ENCODE results near the gene ZNF320.
"Not testable (repeated sequence)": the region's sequence is repeated elsewhere in the genome, so short reads cannot be mapped to it uniquely, and the experiment has no call there.

ZNF320 gene

GRCh38 chr19:52922841-52923777 is 25.7 kb upstream of the ZNF320 start, which contains the start of gene ZNF888:
ZNF888 (minus strand) TSS chr19:52923428; CDS start chr19:52917873, 5,555 bp downstream.
- DNase-seq (ENCODE audit: low read depth in 2 of 2), result peak; percentile 79 to 80

GRCh38 chr19:52917531-52917930 is 20.1 kb upstream of the ZNF320 start:
- no peak for DNase-seq (ENCODE audit: low read depth in 2 of 2)

GRCh38 chr19:52910648-52911047 is 13.2 kb upstream of the ZNF320 start:
- no peak for DNase-seq (ENCODE audit: low read depth in 2 of 2)

- not testable (repeated sequence) for DNase-seq (ENCODE audit: low read depth in 2 of 2)
Observed at GRCh38 chr19:52904052-52904780, 6.8 kb upstream of the ZNF320 start.

GRCh38 chr19:52901842-52902241 is 4.4 kb upstream of the ZNF320 start:
- no peak for DNase-seq (ENCODE audit: low read depth in 2 of 2)

- not testable (repeated sequence) for DNase-seq (ENCODE audit: low read depth in 2 of 2)
Observed at GRCh38 chr19:52898596-52898995, 1.2 kb upstream of the ZNF320 start.

- DNase-seq (ENCODE audit: low read depth in 2 of 2), result no peak
Observed at GRCh38 chr19:52898101-52898500, 666 bp upstream of the ZNF320 start.

GRCh38 chr19:52896431-52897137 is 851 bp downstream of the ZNF320 start:
- no peak for DNase-seq (ENCODE audit: low read depth in 2 of 2)

GRCh38 chr19:52891336-52891735 is 6.1 kb downstream of the ZNF320 start:
- no peak for DNase-seq (ENCODE audit: low read depth in 2 of 2)

- DNase-seq (ENCODE audit: low read depth in 2 of 2), result no peak
Observed at GRCh38 chr19:52889931-52890330, 7.5 kb downstream of the ZNF320 start.

GRCh38 chr19:52889076-52889475 is 8.4 kb downstream of the ZNF320 start:
- DNase-seq (ENCODE audit: low read depth in 2 of 2), result no peak

GRCh38 chr19:52880895-52881389 is 16.5 kb downstream of the ZNF320 start:
- DNase-seq (ENCODE audit: low read depth in 2 of 2), result no peak

- not testable (repeated sequence) for DNase-seq (ENCODE audit: low read depth in 2 of 2)
Observed at GRCh38 chr19:52872996-52873395, 24.4 kb downstream of the ZNF320 start.

- DNase-seq (ENCODE audit: low read depth in 2 of 2), result no peak
Observed at GRCh38 chr19:52871466-52871865, 26.0 kb downstream of the ZNF320 start.

GRCh38 chr19:52868031-52868430 is 29.4 kb downstream of the ZNF320 start:
- DNase-seq (ENCODE audit: low read depth in 2 of 2), result not testable (repeated sequence)

GRCh38 chr19:52857378-52858191 is 39.9 kb downstream of the ZNF320 start, which contains the start of gene ZNF468:
ZNF468 (minus strand) TSS chr19:52857619; CDS start chr19:52854272, 3,347 bp downstream.
- DNase-seq (ENCODE audit: low read depth in 2 of 2), result peak; percentile 51 to 56

- not testable (repeated sequence) for DNase-seq (ENCODE audit: low read depth in 2 of 2)
Observed at GRCh38 chr19:52856540-52857377, 40.7 kb downstream of the ZNF320 start.
